Heart left ventricle (tissue), 13 donors: Measurements from ENCODE around the gene MYO16.

Experiments
- POLR2A ChIP-seq, 2 donors: fragments of 450-650 bp; IDR thresholded peaks; one replicate each; pipeline ENCODE4 v1.6.1; 2017; ENCODE audit warnings: antibody characterized with exemption in 2 of 2, mild to moderate bottlenecking in 2 of 2, moderate library complexity in 2 of 2
- TF ChIP-seq, protein P1 (sequence below), 12 donors: fragments of 200-600 bp; sonication (generic) in 4 of 12; IDR thresholded peaks; one replicate each; pipeline versions ENCODE4 v1.5.0 to v1.8.0; 2018 to 2022; ENCODE audit warnings: antibody characterized with exemption in 12 of 12, mild to moderate bottlenecking in 5 of 12
- donor health status: ischemic (EF 13 %, LVEDD 7.1; RV severe dilation, severe dysfunction).
- donor health status: DM: no; HTN: yes; CAD: no.
- donor health status: DM: no; HTN: no; CAD: no.
- donor health status: ischemic (EF 25% LVEDD 6.9; RV normal size, moderate dysfunction).
- donor health status: ischemic (EF 25% LVEDD 5.7; RV mildly dilated, moderate dysfunction).
- donor health status: ischemic (EF 35%, LVEDD 5.7; RV mildly dilated, moderate dysfunction).
- donor health status: nonischemic (EF 11% LVEDD 7.7; RV severe dilation, severe dysfunction).
- donor health status: DM: yes; HTN: yes; CAD: no.
- donor health status: PGD.
- donor health status: ischemic (EF 29% LVEDD 5.4; RV normal size, mild dysfunction).
- donor health status: nonischemic (EF 23%, LVEDD 6.1; RV moderate dilation, normal function).

DNA sequence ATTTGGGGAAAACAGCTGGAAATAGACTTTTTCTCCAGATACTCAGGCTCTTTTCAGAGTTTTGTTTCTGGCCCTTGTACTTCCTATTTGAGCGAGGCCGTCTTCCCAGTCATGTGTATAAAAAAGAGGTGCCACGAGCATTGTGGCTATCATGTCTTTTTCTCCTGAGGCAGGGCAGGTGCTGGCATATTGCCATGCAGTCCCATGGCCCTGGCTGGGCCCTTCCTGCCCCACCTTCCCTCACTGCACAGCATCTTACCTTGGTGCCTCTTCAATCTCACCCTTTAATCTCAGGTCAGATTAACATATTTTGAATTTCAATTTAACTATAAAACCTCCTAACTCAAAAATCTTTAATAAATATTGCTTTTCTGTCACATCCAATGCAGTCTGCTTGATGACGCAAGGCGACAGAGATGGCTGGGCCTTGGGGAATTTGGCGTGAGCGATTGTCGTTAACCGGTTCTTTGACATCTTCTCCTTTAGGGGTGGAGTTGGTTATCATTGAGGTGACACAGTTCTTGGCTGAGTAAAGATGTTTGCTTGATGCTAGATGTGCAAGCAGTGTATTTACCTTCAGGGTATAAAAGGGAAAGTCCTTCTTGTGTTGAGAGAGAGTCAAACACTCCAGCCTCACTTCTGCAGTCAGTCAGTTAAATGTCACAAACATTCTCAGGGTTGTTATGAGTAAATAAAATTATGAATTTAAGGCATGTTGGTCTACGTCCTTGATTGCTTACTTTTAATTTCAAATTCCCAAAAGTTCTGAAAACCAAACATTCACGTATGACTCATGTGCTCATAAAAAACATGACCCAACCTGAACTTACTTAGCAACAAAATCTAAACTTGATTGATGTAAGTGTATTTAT lies 289.9 kb downstream of the MYO16 start:
- TF ChIP-seq, protein P1, sequence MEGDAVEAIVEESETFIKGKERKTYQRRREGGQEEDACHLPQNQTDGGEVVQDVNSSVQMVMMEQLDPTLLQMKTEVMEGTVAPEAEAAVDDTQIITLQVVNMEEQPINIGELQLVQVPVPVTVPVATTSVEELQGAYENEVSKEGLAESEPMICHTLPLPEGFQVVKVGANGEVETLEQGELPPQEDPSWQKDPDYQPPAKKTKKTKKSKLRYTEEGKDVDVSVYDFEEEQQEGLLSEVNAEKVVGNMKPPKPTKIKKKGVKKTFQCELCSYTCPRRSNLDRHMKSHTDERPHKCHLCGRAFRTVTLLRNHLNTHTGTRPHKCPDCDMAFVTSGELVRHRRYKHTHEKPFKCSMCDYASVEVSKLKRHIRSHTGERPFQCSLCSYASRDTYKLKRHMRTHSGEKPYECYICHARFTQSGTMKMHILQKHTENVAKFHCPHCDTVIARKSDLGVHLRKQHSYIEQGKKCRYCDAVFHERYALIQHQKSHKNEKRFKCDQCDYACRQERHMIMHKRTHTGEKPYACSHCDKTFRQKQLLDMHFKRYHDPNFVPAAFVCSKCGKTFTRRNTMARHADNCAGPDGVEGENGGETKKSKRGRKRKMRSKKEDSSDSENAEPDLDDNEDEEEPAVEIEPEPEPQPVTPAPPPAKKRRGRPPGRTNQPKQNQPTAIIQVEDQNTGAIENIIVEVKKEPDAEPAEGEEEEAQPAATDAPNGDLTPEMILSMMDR (IDR thresholded peaks at IDR 0.05): no peak
- TF ChIP-seq POLR2A (IDR thresholded peaks at IDR 0.05): no peak
